T-helper 2 cell treated with Interferon-gamma antibody and Interleukin-4, amounts not matched to agents 5 μg/mL and 100 μg/mL, for 36 hours (primary cell): ENCODE data around the gene AIG1.
"Not testable (repeated sequence)": the region's sequence is repeated elsewhere in the genome, so short reads cannot be mapped to it uniquely, and the experiment has no call there.

Experiments
- DNase-seq: peaks from one replicate; pipeline ENCODE4 v3.0.0; 2021; ENCODE audit warnings: low spot score
- H3K27ac Mint-ChIP-seq: one replicate; pipeline ENCODE4 v1.8.0; 2021; ENCODE audit warnings: mild to moderate bottlenecking, mixed read lengths
- H3K27me3 Mint-ChIP-seq: one replicate; pipeline ENCODE4 v1.8.0; 2021; ENCODE audit warnings: low read depth, mixed read lengths
- H3K36me3 Mint-ChIP-seq: one replicate; pipeline ENCODE4 v1.8.0; 2021; ENCODE audit warnings: low read depth, mixed read lengths
- H3K4me1 Mint-ChIP-seq: one replicate; pipeline ENCODE4 v1.8.0; 2021; ENCODE audit warnings: low read depth, mixed read lengths
- H3K4me3 Mint-ChIP-seq: one replicate; pipeline ENCODE4 v1.8.0; 2022; ENCODE audit warnings: mild to moderate bottlenecking, moderate library complexity, mixed read lengths
- H3K9me3 Mint-ChIP-seq: one replicate; pipeline ENCODE4 v1.8.0; 2021; ENCODE audit warnings: mixed read lengths

The AIG1 gene

GRCh38 chr6:143063631-143064030, 2.9 kb downstream of the AIG1 start:
- no peaks in the 10 kb centered on the region for H3K27me3 Mint-ChIP-seq
- H3K9me3 Mint-ChIP-seq = no peaks in the 10 kb centered on the region
- no peak overlapping the region for H3K4me3 Mint-ChIP-seq
- no peaks in the 10 kb centered on the region for H3K36me3 Mint-ChIP-seq
- peaks cover 21% of the 10 kb centered on the region for H3K4me1 Mint-ChIP-seq
- DNase-seq = no peak
- H3K27ac Mint-ChIP-seq = no peak overlapping the region

GRCh38 chr6:143064271-143064670, 3.6 kb downstream of the AIG1 start:
- Mint-ChIP-seq H3K36me3 (no peaks in the 10 kb centered on the region), H3K27ac (no peak overlapping the region), H3K9me3 (no peaks in the 10 kb centered on the region), H3K27me3 (no peaks in the 10 kb centered on the region), H3K4me1 (peaks cover 19% of the 10 kb centered on the region), H3K4me3 (no peak overlapping the region)
- no peak for DNase-seq

GRCh38 chr6:143064951-143065683, 4.4 kb downstream of the AIG1 start:
- no peak for DNase-seq
- no peak overlapping the region for H3K4me3 Mint-ChIP-seq
- H3K9me3 Mint-ChIP-seq = no peaks in the 10 kb centered on the region
- no peak overlapping the region for H3K27ac Mint-ChIP-seq
- H3K36me3 Mint-ChIP-seq = no peaks in the 10 kb centered on the region
- no peaks in the 10 kb centered on the region for H3K27me3 Mint-ChIP-seq
- peaks cover 11% of the 10 kb centered on the region for H3K4me1 Mint-ChIP-seq

- Mint-ChIP-seq H3K9me3 (no peaks in the 10 kb centered on the region), H3K4me1 (no peaks in the 10 kb centered on the region), H3K36me3 (no peaks in the 10 kb centered on the region), H3K27me3 (no peaks in the 10 kb centered on the region), H3K4me3 (no peak overlapping the region), H3K27ac (no peak overlapping the region)
- DNase-seq = no peak
Measured at GRCh38 chr6:143068001-143068400, 7.3 kb downstream of the AIG1 start.

- no peak overlapping the region for H3K4me3 Mint-ChIP-seq
- peaks cover 6% of the 10 kb centered on the region for H3K36me3 Mint-ChIP-seq
- H3K27ac Mint-ChIP-seq = no peak overlapping the region
- peaks cover 13% of the 10 kb centered on the region for H3K9me3 Mint-ChIP-seq
- DNase-seq = no peak
- H3K27me3 Mint-ChIP-seq = no peaks in the 10 kb centered on the region
- no peaks in the 10 kb centered on the region for H3K4me1 Mint-ChIP-seq
Measured at GRCh38 chr6:143074101-143074500, 13.4 kb downstream of the AIG1 start.

- H3K9me3 Mint-ChIP-seq = peaks cover 13% of the 10 kb centered on the region
- no peak for DNase-seq
- H3K4me3 Mint-ChIP-seq = no peak overlapping the region
- no peak overlapping the region for H3K27ac Mint-ChIP-seq
- H3K4me1 Mint-ChIP-seq = no peaks in the 10 kb centered on the region
- H3K36me3 Mint-ChIP-seq = peaks cover 6% of the 10 kb centered on the region
- H3K27me3 Mint-ChIP-seq = no peaks in the 10 kb centered on the region
Measured at GRCh38 chr6:143074670-143075318, 14.1 kb downstream of the AIG1 start.

GRCh38 chr6:143078468-143079324, 18.0 kb downstream of the AIG1 start:
- H3K4me1 Mint-ChIP-seq = no peaks in the 10 kb centered on the region
- H3K27ac Mint-ChIP-seq = no peak overlapping the region
- no peaks in the 10 kb centered on the region for H3K27me3 Mint-ChIP-seq
- DNase-seq = no peak
- H3K36me3 Mint-ChIP-seq = peaks cover 6% of the 10 kb centered on the region
- peaks cover 13% of the 10 kb centered on the region for H3K9me3 Mint-ChIP-seq
- H3K4me3 Mint-ChIP-seq = no peak overlapping the region

GRCh38 chr6:143079325-143079640, 18.6 kb downstream of the AIG1 start:
- no peak for DNase-seq
- no peaks in the 10 kb centered on the region for H3K27me3 Mint-ChIP-seq
- peaks cover 9% of the 10 kb centered on the region for H3K9me3 Mint-ChIP-seq
- no peak overlapping the region for H3K4me3 Mint-ChIP-seq
- H3K4me1 Mint-ChIP-seq = no peaks in the 10 kb centered on the region
- H3K36me3 Mint-ChIP-seq = peaks cover 6% of the 10 kb centered on the region
- no peak overlapping the region for H3K27ac Mint-ChIP-seq

GRCh38 chr6:143082274-143082673, 21.6 kb downstream of the AIG1 start:
- not testable (repeated sequence) for H3K9me3 Mint-ChIP-seq, H3K4me3 Mint-ChIP-seq, H3K27me3 Mint-ChIP-seq, DNase-seq, H3K4me1 Mint-ChIP-seq, H3K36me3 Mint-ChIP-seq, H3K27ac Mint-ChIP-seq

GRCh38 chr6:143084019-143084418, 23.3 kb downstream of the AIG1 start:
- H3K27me3 Mint-ChIP-seq, H3K9me3 Mint-ChIP-seq, H3K4me3 Mint-ChIP-seq, DNase-seq, H3K4me1 Mint-ChIP-seq, H3K27ac Mint-ChIP-seq, H3K36me3 Mint-ChIP-seq: not testable (repeated sequence)

- H3K27me3 Mint-ChIP-seq, H3K4me3 Mint-ChIP-seq, H3K36me3 Mint-ChIP-seq, H3K9me3 Mint-ChIP-seq, DNase-seq, H3K27ac Mint-ChIP-seq, H3K4me1 Mint-ChIP-seq: not testable (repeated sequence)
Measured at GRCh38 chr6:143087335-143087734, 26.6 kb downstream of the AIG1 start.

GRCh38 chr6:143087856-143088255, 27.2 kb downstream of the AIG1 start:
- no peak for DNase-seq
- H3K4me1 Mint-ChIP-seq = no peaks in the 10 kb centered on the region
- H3K27ac Mint-ChIP-seq = no peak overlapping the region
- no peaks in the 10 kb centered on the region for H3K27me3 Mint-ChIP-seq
- no peaks in the 10 kb centered on the region for H3K9me3 Mint-ChIP-seq
- no peak overlapping the region for H3K4me3 Mint-ChIP-seq
- no peaks in the 10 kb centered on the region for H3K36me3 Mint-ChIP-seq

GRCh38 chr6:143090314-143091044, 29.8 kb downstream of the AIG1 start:
- Mint-ChIP-seq H3K4me3 (no peak overlapping the region), H3K4me1 (peaks cover 1% of the 10 kb centered on the region), H3K27me3 (no peaks in the 10 kb centered on the region), H3K9me3 (no peaks in the 10 kb centered on the region), H3K27ac (no peak overlapping the region), H3K36me3 (no peaks in the 10 kb centered on the region)
- DNase-seq = no peak

- DNase-seq = no peak
- H3K9me3 Mint-ChIP-seq = no peaks in the 10 kb centered on the region
- no peaks in the 10 kb centered on the region for H3K27me3 Mint-ChIP-seq
- H3K36me3 Mint-ChIP-seq = no peaks in the 10 kb centered on the region
- H3K4me1 Mint-ChIP-seq = peaks cover 1% of the 10 kb centered on the region
- no peak overlapping the region for H3K27ac Mint-ChIP-seq
- H3K4me3 Mint-ChIP-seq = no peak overlapping the region
Measured at GRCh38 chr6:143092768-143093167, 32.1 kb downstream of the AIG1 start.
